Activated T-cell treated with anti-CD3 and anti-CD28 coated beads, Interleukin-2, amount 50 U/mL, for 24 hours (primary cell): ENCODE results near the gene ATG12.
A peak's percentile ranks its signal among the peaks of the same experiment; 100 is the strongest.
"Not testable (repeated sequence)": the region's sequence is repeated elsewhere in the genome, so short reads cannot be mapped to it uniquely, and the experiment has no call there.

Source experiments
- DNase-seq: peaks from one replicate; pipeline ENCODE4 v3.0.0-alpha.2; 2020
- H3K27ac Mint-ChIP-seq: 2 replicates; pipeline ENCODE4 v1.8.0; 2020; ENCODE audit warnings: mild to moderate bottlenecking, mixed read lengths
- H3K27me3 Mint-ChIP-seq: 2 replicates; pipeline ENCODE4 v1.8.0; 2020; ENCODE audit warnings: mixed read lengths
- H3K36me3 Mint-ChIP-seq: 2 replicates; pipeline ENCODE4 v1.8.0; 2020; ENCODE audit warnings: low read depth, mixed read lengths
- H3K4me1 Mint-ChIP-seq: 2 replicates; pipeline ENCODE4 v1.8.0; 2020; ENCODE audit warnings: low read depth, mixed read lengths
- H3K4me3 Mint-ChIP-seq: 2 replicates; pipeline ENCODE4 v1.8.0; 2020; ENCODE audit warnings: mild to moderate bottlenecking, moderate library complexity, mixed read lengths
- H3K9me3 Mint-ChIP-seq: 2 replicates; pipeline ENCODE4 v1.8.0; 2020; ENCODE audit warnings: mixed read lengths

ATG12 gene

DNA sequence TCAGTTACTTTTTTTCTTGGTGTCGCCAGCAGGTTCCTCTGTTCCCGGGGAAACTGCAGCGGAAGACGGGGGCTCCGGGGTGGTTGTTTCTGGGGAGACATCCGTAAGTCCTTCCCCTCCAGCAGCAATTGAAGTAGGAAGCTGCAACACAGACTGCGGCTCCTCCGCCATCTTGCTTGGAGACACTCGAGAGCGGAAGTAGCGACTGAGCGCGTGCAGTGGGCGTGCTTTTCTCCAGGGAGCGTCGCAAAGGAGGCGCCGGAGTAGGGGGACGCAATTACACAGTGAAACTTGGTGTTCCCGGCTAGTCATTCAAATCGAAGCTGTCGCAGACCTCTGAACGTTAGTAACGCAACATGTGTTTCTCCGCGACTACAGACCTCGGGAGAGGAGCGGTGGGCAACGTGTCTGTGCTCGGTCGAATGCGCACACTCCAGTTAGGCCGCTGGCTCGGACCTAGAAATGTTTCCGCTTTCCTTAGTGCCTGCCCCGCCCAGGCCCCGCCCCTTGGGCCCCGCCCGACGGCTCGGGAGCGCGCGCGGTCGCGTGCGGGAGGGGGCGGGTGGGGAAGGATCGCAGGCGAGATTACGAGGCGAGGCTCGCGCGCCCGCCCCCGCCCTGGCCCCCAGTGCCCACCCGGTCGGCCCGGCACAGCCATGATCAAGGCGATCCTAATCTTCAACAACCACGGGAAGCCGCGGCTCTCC is at the start of gene ATG12, which contains the start of gene AP3S1:
TSS of gene ATG12 (minus strand) at position 184 of the 707 bp plus-strand sequence. CDS start at position 171, 13 bp downstream.
TSS of gene AP3S1 (plus strand) at position 554 of the 707 bp plus-strand sequence. CDS start at position 657, 103 bp downstream.
- peak within 1 kb of the TSS; percentile 100 for H3K27ac Mint-ChIP-seq
- DNase-seq, result peak; percentile 96
- H3K4me3 Mint-ChIP-seq, result peak within 1 kb of the TSS; percentile 98
- H3K4me1 Mint-ChIP-seq, result peaks cover 59% of the 10 kb centered on the region
- no peaks in the 10 kb centered on the region for H3K27me3 Mint-ChIP-seq
- no peaks in the 10 kb centered on the region for H3K9me3 Mint-ChIP-seq
- peaks cover 48% of the 10 kb centered on the region for H3K36me3 Mint-ChIP-seq

DNA sequence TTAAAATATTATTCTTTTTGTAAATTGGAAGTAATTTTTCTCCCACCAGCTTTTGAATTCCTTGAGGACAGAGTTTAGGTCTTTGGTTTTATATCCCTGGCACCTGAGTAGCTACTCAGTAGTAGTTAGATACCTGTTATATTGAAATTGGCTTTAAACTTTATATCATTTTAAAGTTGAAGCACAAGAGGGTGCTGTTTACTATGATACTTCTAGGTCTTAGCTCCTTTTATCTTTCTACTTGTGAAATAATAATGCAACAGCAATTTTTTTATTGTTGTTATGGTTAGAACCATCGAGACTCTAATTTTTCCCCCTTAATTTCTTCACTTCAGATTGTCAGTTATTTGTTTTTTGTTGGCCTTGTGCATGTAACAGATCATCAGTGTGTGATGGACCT is 46.7 kb upstream of the ATG12 start:
- no peaks in the 10 kb centered on the region for H3K4me1 Mint-ChIP-seq
- no peak overlapping the region for H3K4me3 Mint-ChIP-seq
- no peak for DNase-seq

DNA sequence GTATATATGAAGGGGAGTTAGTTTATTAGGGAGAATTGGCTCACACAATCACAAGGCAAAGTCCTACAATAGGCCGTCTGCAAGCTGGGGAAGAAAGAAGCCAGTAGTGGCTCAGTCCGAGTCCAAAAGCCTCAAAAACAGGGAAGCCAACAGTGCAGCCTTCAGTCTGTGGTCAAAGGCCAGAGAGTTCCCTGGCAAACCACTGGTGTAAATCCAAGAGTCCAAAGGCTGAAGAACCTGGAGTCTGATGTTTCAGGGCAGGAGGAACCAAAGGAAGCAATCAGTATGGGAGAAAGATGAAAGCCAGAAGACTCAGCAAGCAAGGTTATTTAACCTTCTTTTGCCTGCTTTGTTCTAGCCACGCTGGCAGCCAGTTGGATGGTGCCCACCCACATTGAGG is 43.8 kb upstream of the ATG12 start:
- H3K27ac Mint-ChIP-seq, H3K9me3 Mint-ChIP-seq, H3K27me3 Mint-ChIP-seq, H3K4me1 Mint-ChIP-seq, H3K4me3 Mint-ChIP-seq, DNase-seq: not testable (repeated sequence)
- peaks cover 29% of the 10 kb centered on the region for H3K36me3 Mint-ChIP-seq

More for the DNA sequence above, 46.7 kb upstream of the ATG12 start:
- Mint-ChIP-seq H3K36me3 (peaks cover 11% of the 10 kb centered on the region), H3K27me3 (no peaks in the 10 kb centered on the region), H3K27ac (no peak overlapping the region), H3K9me3 (no peaks in the 10 kb centered on the region)

DNA sequence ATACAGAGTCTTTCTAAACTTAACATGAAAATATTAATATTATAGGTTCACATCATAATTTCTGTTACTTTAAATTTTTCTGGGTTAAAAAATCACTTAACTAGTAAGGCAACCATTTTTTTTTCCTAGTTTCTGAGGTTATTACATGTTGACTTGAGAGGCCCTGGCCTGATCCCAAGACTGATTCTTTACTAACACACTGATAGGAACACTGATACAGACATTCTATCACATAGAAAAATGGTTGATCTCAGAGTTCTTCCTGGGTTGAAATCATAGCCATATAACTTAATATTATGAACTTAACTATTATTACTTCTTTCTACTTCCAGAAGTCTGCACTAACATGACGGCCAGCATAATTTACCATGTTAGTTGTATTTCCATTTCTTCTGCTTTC is 43.3 kb upstream of the ATG12 start:
- H3K4me1 Mint-ChIP-seq, result no peaks in the 10 kb centered on the region
- no peak for DNase-seq
- H3K36me3 Mint-ChIP-seq, result peaks cover 34% of the 10 kb centered on the region
- no peaks in the 10 kb centered on the region for H3K9me3 Mint-ChIP-seq
- no peak overlapping the region for H3K27ac Mint-ChIP-seq
- H3K27me3 Mint-ChIP-seq, result no peaks in the 10 kb centered on the region
- H3K4me3 Mint-ChIP-seq, result no peak overlapping the region

DNA sequence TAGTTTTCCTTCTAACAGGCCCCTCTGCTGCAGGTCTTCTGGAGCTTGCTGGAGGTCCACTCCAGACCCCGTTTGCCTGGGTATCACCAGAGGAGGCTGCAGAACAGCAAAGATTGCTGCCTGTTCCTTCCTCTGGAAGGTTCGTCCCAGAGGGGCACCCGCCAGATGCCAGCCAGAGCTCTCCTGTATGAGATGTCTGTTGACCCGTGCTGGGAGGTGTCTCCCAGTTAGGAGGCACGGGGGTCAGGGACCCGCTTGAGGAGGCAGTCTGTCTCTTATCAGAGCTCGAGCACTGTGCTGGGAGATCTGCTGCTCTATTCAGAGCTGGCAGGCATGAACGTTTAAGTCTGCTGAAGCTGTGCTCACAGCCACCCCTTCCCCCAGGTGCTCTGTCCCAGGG is 41.1 kb upstream of the ATG12 start:
- peaks cover 51% of the 10 kb centered on the region for H3K36me3 Mint-ChIP-seq
- not testable (repeated sequence) for H3K27me3 Mint-ChIP-seq, DNase-seq, H3K4me1 Mint-ChIP-seq, H3K9me3 Mint-ChIP-seq, H3K4me3 Mint-ChIP-seq, H3K27ac Mint-ChIP-seq

DNA sequence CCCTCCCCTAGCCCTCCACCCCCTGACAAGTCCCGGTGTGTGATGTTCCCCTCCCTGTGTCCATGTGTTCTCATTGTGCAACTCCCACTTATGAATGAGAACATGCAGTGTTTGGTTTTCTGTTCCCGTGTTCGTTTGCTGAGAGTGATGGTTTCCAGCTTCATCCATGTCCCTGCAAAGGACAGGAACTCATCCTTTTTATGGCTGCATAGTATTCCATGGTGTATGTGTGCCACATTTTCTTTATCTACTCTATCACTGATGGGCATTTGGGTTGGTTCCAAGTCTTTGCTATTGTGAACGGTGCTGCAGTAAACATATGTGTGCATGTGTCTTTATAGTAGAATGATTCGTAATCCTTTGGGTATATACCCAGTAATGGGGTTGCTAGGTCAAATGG is 36.0 kb upstream of the ATG12 start:
- H3K27ac Mint-ChIP-seq, H3K9me3 Mint-ChIP-seq, DNase-seq, H3K4me3 Mint-ChIP-seq, H3K4me1 Mint-ChIP-seq, H3K27me3 Mint-ChIP-seq: not testable (repeated sequence)
- peaks cover 67% of the 10 kb centered on the region for H3K36me3 Mint-ChIP-seq

DNA sequence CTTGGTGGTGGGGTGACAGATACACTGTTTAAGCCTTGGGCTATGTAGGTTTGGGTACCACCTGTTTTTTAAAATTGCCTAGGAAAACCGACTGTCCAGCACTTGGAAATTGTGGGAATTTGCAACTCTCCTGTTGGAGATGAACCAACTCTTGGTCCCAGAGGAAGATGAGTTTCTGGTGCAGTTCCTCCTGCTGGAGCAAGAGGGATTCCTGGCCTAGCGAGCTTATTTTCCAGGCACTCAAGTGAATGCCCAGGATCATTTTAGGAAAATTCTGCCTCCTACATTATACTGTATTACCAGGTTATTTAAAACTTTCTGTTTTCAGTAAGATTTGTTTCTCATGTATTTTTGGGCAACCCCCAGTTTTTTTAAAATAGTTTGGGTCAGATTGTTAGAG is 34.1 kb upstream of the ATG12 start:
- no peak for DNase-seq
- H3K4me3 Mint-ChIP-seq, result no peak overlapping the region
- no peak overlapping the region for H3K27ac Mint-ChIP-seq
- no peaks in the 10 kb centered on the region for H3K4me1 Mint-ChIP-seq
- no peaks in the 10 kb centered on the region for H3K27me3 Mint-ChIP-seq
- no peaks in the 10 kb centered on the region for H3K9me3 Mint-ChIP-seq
- H3K36me3 Mint-ChIP-seq, result peaks cover 72% of the 10 kb centered on the region

DNA sequence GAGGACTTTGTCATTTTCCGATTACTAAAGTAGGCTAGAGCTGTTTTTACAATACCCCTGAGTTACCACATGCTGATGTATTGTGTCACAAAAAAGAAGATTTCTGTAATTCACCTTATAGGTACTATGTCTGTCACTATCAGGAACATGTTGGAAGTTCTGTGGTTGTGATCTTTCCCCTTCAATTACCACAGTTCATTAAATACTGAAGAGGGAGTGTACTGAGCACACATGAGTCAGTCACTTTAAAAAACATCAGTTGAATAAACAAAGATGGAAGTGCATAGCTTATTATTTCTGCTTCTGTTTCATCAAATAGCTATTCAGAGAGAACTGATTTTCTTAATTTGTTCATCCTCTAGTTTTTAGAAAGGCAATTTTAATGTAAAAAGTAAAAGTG is 32.0 kb upstream of the ATG12 start:
- Mint-ChIP-seq H3K27me3 (no peaks in the 10 kb centered on the region), H3K36me3 (peaks cover 57% of the 10 kb centered on the region), H3K4me3 (no peak overlapping the region), H3K4me1 (no peaks in the 10 kb centered on the region), H3K27ac (no peak overlapping the region), H3K9me3 (no peaks in the 10 kb centered on the region)
- DNase-seq, result no peak

DNA sequence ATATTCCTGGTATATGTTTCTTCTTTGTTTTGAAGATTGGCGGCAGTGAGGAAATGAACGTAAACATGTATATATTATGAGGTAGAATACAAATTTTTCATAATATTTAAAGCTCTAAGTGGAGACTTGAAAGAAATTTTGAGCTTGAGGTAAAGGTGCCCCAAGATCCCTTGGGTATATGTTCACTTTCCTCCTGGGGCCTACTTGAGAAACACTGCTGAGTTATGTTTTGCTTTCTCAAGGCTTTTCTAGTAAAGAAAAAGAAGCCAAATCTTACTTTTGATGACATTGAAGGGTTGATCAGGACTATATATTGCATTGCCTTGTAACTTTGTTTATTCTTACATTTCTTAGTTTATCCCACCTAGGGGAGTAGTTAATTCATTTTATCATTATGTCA is 31.1 kb upstream of the ATG12 start:
- no peak for DNase-seq
- Mint-ChIP-seq H3K27ac (no peak overlapping the region), H3K4me1 (peaks cover 3% of the 10 kb centered on the region), H3K4me3 (no peak overlapping the region), H3K9me3 (no peaks in the 10 kb centered on the region), H3K27me3 (no peaks in the 10 kb centered on the region), H3K36me3 (peaks cover 52% of the 10 kb centered on the region)

DNA sequence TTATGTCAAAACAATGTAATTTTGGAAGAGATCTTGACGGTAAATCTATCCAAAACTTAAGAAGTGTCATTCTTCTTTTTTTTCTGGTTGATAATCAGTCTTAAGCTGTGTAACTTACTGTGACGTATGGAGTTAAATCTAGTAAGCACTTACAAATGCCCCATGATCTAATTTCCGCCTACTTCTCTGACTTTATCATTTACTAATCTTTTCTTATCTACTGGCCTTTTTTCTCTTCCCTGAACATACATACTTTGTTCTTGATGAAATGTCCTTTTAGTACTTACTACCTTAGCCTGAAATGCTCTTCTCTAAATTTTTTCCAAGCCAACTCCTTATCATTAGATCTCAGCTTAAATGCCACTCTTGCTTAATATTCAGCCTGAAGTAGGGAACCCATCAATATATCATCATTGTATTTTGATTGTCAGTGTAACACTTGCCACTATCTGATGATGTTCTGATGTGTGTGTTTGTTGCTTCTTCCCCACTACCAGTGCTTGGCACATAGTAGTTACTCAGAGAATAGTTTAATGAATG is 28.0 kb upstream of the ATG12 start:
- no peak overlapping the region for H3K4me3 Mint-ChIP-seq
- no peaks in the 10 kb centered on the region for H3K9me3 Mint-ChIP-seq
- H3K36me3 Mint-ChIP-seq, result peaks cover 28% of the 10 kb centered on the region
- H3K27me3 Mint-ChIP-seq, result no peaks in the 10 kb centered on the region
- peaks cover 5% of the 10 kb centered on the region for H3K4me1 Mint-ChIP-seq
- no peak for DNase-seq
- no peak overlapping the region for H3K27ac Mint-ChIP-seq

DNA sequence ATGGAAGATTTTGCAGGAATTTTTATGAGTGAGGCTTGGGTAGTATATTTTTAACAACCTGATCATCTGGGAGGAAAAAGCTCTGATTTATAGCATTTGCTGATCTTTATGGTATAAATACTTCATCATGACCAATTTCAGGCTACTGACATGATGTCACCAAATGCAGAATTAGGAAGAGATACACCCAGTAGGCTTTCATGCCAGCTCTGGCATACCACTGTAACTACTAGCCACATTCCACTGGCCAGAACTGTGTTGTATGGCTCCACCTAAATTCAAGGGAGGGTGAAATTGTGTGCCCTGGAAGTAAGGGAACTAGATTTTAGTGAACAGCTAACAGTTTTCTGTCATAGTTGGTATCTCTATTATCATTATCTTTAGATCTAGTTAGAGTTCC is 18.0 kb upstream of the ATG12 start:
- Mint-ChIP-seq H3K9me3 (no peaks in the 10 kb centered on the region), H3K4me1 (peaks cover 27% of the 10 kb centered on the region), H3K27ac (no peak overlapping the region), H3K4me3 (no peak overlapping the region), H3K27me3 (no peaks in the 10 kb centered on the region), H3K36me3 (no peaks in the 10 kb centered on the region)
- DNase-seq, result no peak

DNA sequence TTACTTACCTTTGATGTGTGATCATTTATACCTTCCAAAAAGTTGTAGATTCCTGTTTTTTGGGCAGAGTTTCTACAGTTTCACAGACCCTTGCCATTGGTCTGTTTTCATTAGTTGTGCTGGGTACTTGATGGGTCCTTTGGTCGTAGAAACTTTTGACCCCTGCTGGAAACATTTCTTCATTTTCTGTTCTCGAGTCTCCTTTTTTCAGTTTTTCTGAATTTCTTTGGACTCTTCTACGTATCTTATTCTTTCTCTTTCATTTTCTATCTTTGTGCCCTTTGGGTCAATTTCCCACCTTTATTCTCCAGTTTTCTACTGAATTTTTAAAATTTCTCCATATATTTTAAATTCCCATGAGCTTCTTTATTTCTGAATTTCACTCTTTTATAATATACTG is 17.0 kb upstream of the ATG12 start:
- no peaks in the 10 kb centered on the region for H3K27me3 Mint-ChIP-seq
- no peak overlapping the region for H3K4me3 Mint-ChIP-seq
- DNase-seq, result no peak
- H3K9me3 Mint-ChIP-seq, result peaks cover 8% of the 10 kb centered on the region
- H3K36me3 Mint-ChIP-seq, result peaks cover 6% of the 10 kb centered on the region
- no peak overlapping the region for H3K27ac Mint-ChIP-seq
- H3K4me1 Mint-ChIP-seq, result peaks cover 30% of the 10 kb centered on the region

DNA sequence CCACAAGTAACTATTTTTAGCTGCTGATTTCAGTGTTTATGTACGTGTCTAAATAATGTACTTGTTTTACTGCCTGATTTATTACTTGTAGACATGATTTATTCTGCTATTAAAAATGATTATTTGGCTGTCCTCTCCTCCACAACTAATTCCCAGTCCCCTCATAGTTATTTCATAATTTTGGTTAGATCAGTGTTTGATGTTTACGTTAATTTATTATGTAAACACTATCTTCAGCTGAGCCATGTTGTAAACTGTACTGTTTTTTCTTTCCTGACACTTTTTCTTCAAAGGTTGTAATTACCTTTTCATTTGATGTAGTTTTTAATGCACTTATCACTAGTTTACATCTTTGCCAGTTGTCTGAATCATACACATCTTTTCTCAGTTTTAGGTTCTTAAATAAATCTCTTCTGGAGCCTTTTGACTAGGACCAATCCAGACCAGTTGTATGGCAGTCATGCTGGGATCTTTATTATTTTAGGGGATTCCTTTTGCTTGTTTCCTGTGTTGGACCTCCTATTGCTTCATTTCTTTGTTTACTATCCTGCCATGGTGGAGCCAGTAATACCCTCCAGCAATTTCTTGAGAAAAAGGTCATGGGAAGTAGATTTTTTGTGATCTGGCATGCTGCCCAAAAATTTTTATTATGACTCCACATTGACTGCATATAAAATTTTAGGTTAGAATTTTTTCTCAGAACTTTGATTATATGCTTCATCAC is 16.4 kb upstream of the ATG12 start:
- peaks cover 7% of the 10 kb centered on the region for H3K36me3 Mint-ChIP-seq
- H3K4me3 Mint-ChIP-seq, result no peak overlapping the region
- DNase-seq, result no peak
- H3K27ac Mint-ChIP-seq, result no peak overlapping the region
- peaks cover 12% of the 10 kb centered on the region for H3K9me3 Mint-ChIP-seq
- H3K27me3 Mint-ChIP-seq, result no peaks in the 10 kb centered on the region
- peaks cover 33% of the 10 kb centered on the region for H3K4me1 Mint-ChIP-seq

DNA sequence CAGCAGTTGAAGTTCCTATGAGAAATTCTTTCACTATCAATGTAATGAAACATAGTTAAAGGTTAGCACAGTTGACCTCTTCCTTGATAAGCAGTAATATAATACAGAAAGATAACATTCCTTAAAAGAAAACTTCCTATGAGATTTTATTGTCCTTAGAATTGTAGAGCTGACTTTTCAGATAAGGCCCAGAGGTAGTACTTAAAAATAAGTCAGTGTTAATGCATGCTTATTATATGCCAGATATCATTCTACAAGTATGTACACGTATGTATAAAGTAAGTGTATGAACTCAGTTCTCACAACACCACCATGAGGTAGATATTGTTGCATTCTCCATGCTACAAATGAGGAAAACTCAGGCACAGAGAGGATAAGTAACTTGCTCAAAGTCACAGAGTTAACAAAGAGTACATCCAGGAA is 15.7 kb upstream of the ATG12 start:
- Mint-ChIP-seq H3K4me3 (no peak overlapping the region), H3K36me3 (peaks cover 7% of the 10 kb centered on the region), H3K9me3 (peaks cover 12% of the 10 kb centered on the region), H3K4me1 (peaks cover 36% of the 10 kb centered on the region), H3K27me3 (no peaks in the 10 kb centered on the region), H3K27ac (no peak overlapping the region)
- DNase-seq, result no peak

DNA sequence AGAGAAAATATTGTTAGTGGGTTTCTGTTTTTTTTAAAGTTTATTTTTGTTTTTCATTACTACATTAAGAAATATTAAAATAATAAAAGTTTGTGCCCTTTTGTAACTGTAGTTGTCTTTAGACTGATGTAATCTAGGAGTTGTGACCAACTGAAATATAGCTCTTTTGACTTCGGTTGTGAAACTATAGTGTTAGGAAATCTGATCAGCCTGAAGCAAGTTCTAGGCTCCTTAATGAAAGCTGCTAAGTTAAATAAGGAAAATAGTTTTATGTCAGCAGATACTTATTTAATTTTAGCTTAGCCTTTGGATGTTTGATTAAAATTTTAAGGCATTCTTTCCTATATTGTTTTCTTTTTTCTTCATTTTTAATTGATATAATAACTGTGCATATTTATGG is 14.6 kb upstream of the ATG12 start:
- Mint-ChIP-seq H3K4me3 (no peak overlapping the region), H3K27me3 (no peaks in the 10 kb centered on the region), H3K9me3 (peaks cover 12% of the 10 kb centered on the region), H3K36me3 (peaks cover 7% of the 10 kb centered on the region), H3K27ac (no peak overlapping the region), H3K4me1 (peaks cover 43% of the 10 kb centered on the region)
- DNase-seq, result no peak
